MM.1S (cell line): ENCODE data around the gene SLC47A2.

Experiments used
- DNase-seq: peaks from one replicate; pipeline ENCODE4 v3.0.0-alpha.2; 2015
- H2AFZ ChIP-seq: fragments of 300-600 bp; sonication (generic); 2 replicates; pipeline ENCODE4 v1.6.0; 2016; ENCODE audit warnings: antibody characterized with exemption, low read length
- H3F3A ChIP-seq: fragments of 300-600 bp; sonication (generic); 2 replicates; pipeline ENCODE4 v1.6.1; 2016; ENCODE audit warnings: mild to moderate bottlenecking, antibody characterized with exemption, low read length, moderate library complexity, mixed read lengths; ENCODE audit not compliant: insufficient read depth
- H3K27ac ChIP-seq: fragments of 300-600 bp; sonication (generic); 2 replicates; pipeline ENCODE4 v1.5.1; 2016; ENCODE audit warnings: mild to moderate bottlenecking, low read length
- H3K27me3 ChIP-seq: fragments of 300-600 bp; sonication (generic); replicated peaks from 2 replicates; pipeline ENCODE4 v1.6.0; 2016; ENCODE audit warnings: low read length; ENCODE audit not compliant: insufficient read depth
- H3K36me3 ChIP-seq: fragments of 300-600 bp; sonication (generic); replicated peaks from 2 replicates; pipeline ENCODE4 v1.6.1; 2016; ENCODE audit warnings: mild to moderate bottlenecking, low read length, mixed read lengths; ENCODE audit not compliant: insufficient read depth
- H3K4me1 ChIP-seq: fragments of 300-600 bp; sonication (generic); 2 replicates; pipeline ENCODE4 v1.6.1; 2016; ENCODE audit warnings: low read length, mixed read lengths
- H3K4me2 ChIP-seq: fragments of 300-600 bp; sonication (generic); 2 replicates; pipeline ENCODE4 v1.6.0; 2016; ENCODE audit warnings: low read depth, low read length
- H3K4me3 ChIP-seq: fragments of 300-600 bp; sonication (generic); 2 replicates; pipeline ENCODE4 v1.5.1; 2016; ENCODE audit warnings: low read length, mixed read lengths
- H3K79me2 ChIP-seq: fragments of 300-600 bp; sonication (generic); 2 replicates; pipeline ENCODE4 v1.6.1; 2016; ENCODE audit warnings: mixed run types, low read length, mixed read lengths
- H3K9ac ChIP-seq: fragments of 300-600 bp; sonication (generic); 2 replicates; pipeline ENCODE4 v1.6.1; 2016; ENCODE audit warnings: low read length, mixed read lengths
- H3K9me2 ChIP-seq: fragments of 300-600 bp; sonication (generic); replicated peaks from 2 replicates; pipeline ENCODE4 v1.6.1; 2016; ENCODE audit warnings: mild to moderate bottlenecking, low read length, mixed read lengths; ENCODE audit not compliant: insufficient read depth
- H3K9me3 ChIP-seq: fragments of 300-600 bp; sonication (generic); replicated peaks from 2 replicates; pipeline ENCODE4 v1.6.1; 2016; ENCODE audit warnings: mild to moderate bottlenecking, low read length, mixed read lengths; ENCODE audit not compliant: insufficient read depth
- H4K20me1 ChIP-seq: fragments of 300-600 bp; sonication (generic); 2 replicates; pipeline ENCODE4 v1.6.1; 2016; ENCODE audit warnings: mild to moderate bottlenecking, low read length, moderate library complexity, mixed read lengths; ENCODE audit not compliant: insufficient read depth
- CTCF ChIP-seq: fragments of 300-600 bp; sonication (generic); IDR thresholded peaks from 2 replicates; pipeline ENCODE4 v1.5.1; 2016; ENCODE audit warnings: antibody characterized with exemption, low read length, mixed read lengths
- EZH2 ChIP-seq: fragments of 300-600 bp; sonication (generic); optimal IDR thresholded peaks from 2 replicates; pipeline ENCODE3; 2017; ENCODE audit warnings: low read depth, mild to moderate bottlenecking, antibody characterized with exemption, low read length, mixed read lengths
- EZH2phosphoT487 ChIP-seq: fragments of 300-600 bp; sonication (generic); IDR thresholded peaks from 2 replicates; pipeline ENCODE4 v1.6.1; 2018; ENCODE audit warnings: antibody characterized with exemption, low read length

SLC47A2 gene

GRCh38 chr17:19736071-19736470 lies 19.7 kb upstream of the SLC47A2 start:
- H3K4me3 ChIP-seq: no peak overlapping the region
- H2AFZ ChIP-seq: no peak overlapping the region
- no peaks in the 10 kb centered on the region for H3K79me2 ChIP-seq
- H3K36me3 ChIP-seq: no peaks in the 10 kb centered on the region
- no peak overlapping the region for H3K4me2 ChIP-seq
- H3K27me3 ChIP-seq: peaks cover 12% of the 10 kb centered on the region
- H3F3A ChIP-seq: no peaks in the 10 kb centered on the region
- no peaks in the 10 kb centered on the region for H3K9me2 ChIP-seq
- no peaks in the 10 kb centered on the region for H4K20me1 ChIP-seq
- H3K9me3 ChIP-seq: no peaks in the 10 kb centered on the region
- no peak overlapping the region for H3K9ac ChIP-seq
- no peak overlapping the region for H3K27ac ChIP-seq
- DNase-seq: no peak
- no peak for TF ChIP-seq EZH2phosphoT487
- TF ChIP-seq EZH2: no peak
- H3K4me1 ChIP-seq: no peaks in the 10 kb centered on the region

GRCh38 chr17:19733953-19734526 lies 17.7 kb upstream of the SLC47A2 start:
- Histone ChIP-seq H3K4me1 (no peaks in the 10 kb centered on the region), H3K9ac (no peak overlapping the region)

GRCh38 chr17:19731626-19732025 lies 15.2 kb upstream of the SLC47A2 start:
- no peak for DNase-seq
- Histone ChIP-seq H2AFZ (no peak overlapping the region), H3K9me3 (no peaks in the 10 kb centered on the region), H3K36me3 (no peaks in the 10 kb centered on the region), H3K27me3 (no peaks in the 10 kb centered on the region), H3K4me2 (no peak overlapping the region), H3K4me3 (no peak overlapping the region), H3F3A (no peaks in the 10 kb centered on the region), H3K79me2 (no peaks in the 10 kb centered on the region), H3K4me1 (no peaks in the 10 kb centered on the region), H4K20me1 (no peaks in the 10 kb centered on the region), H3K9ac (no peak overlapping the region), H3K9me2 (no peaks in the 10 kb centered on the region), H3K27ac (no peak overlapping the region)
- TF ChIP-seq CTCF (no peak), EZH2phosphoT487 (no peak), EZH2 (no peak)

More at GRCh38 chr17:19733953-19734526, 17.7 kb upstream of the SLC47A2 start:
- no peak overlapping the region for H2AFZ ChIP-seq
- no peaks in the 10 kb centered on the region for H3K36me3 ChIP-seq
- no peak overlapping the region for H3K4me2 ChIP-seq
- H3K9me2 ChIP-seq: no peaks in the 10 kb centered on the region
- TF ChIP-seq EZH2phosphoT487 (no peak), EZH2 (no peak), CTCF (no peak)
- H3K4me3 ChIP-seq: no peak overlapping the region
- no peaks in the 10 kb centered on the region for H3K79me2 ChIP-seq
- no peaks in the 10 kb centered on the region for H3F3A ChIP-seq
- no peaks in the 10 kb centered on the region for H4K20me1 ChIP-seq
- H3K27me3 ChIP-seq: no peaks in the 10 kb centered on the region
- no peaks in the 10 kb centered on the region for H3K9me3 ChIP-seq
- no peak overlapping the region for H3K27ac ChIP-seq
- DNase-seq: no peak

GRCh38 chr17:19730843-19731242 lies 14.5 kb upstream of the SLC47A2 start:
- Histone ChIP-seq H2AFZ (no peak overlapping the region), H3K9ac (no peak overlapping the region), H3K9me3 (no peaks in the 10 kb centered on the region), H3K9me2 (no peaks in the 10 kb centered on the region), H3K4me2 (no peak overlapping the region), H4K20me1 (no peaks in the 10 kb centered on the region), H3K36me3 (no peaks in the 10 kb centered on the region), H3K4me3 (no peak overlapping the region), H3F3A (no peaks in the 10 kb centered on the region), H3K27ac (no peak overlapping the region), H3K27me3 (no peaks in the 10 kb centered on the region), H3K4me1 (no peaks in the 10 kb centered on the region), H3K79me2 (no peaks in the 10 kb centered on the region)
- no peak for DNase-seq
- TF ChIP-seq CTCF (no peak), EZH2 (no peak), EZH2phosphoT487 (no peak)
